ENCODE measurements around the gene CLIC3.

The CLIC3 gene

DNA sequence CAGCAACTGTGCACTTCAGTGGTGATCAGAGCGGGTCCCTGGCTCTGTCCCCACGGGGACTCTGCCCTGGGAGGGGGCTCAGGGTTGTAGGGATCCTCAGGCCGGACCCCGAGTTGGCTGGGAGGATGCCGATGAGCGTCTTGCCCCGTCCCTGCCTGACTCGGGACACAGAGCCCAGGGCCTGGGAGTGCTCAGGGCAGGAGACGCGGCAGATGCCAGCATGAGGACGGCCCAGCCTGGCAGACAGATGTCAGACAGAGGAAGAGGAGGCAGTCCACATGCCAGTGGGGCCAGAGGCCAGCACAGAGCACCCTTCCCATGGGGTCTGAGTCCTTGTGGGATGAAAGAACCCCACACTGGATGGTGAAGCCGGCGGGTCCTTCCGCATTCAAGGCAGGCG is 33.0 kb downstream of the CLIC3 start:
- no peak for DNase-seq

GRCh38 chr9:136962701-136963248 is 33.6 kb downstream of the CLIC3 start:
- no peak for DNase-seq

DNA sequence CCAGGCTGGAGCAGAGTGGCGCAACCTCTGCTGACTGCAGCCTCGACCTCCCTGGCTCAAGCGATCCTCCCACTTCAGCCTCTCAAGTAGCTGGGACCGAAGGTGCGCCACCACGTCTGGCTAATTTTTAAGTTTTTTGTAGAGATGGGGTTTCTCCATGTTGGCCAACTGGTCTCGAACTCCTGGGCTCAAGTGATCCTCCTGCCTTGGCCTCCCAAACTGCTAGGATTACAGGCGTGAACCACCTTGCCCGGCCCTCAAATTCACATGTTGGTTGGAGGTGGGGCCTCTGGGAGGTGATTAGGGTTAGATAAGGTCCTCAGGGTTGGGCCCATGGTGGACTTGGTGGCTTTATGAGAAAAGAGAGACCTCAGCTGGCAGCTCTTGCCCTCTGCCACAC is 34.2 kb downstream of the CLIC3 start:
- DNase-seq: no peak

- no peak for DNase-seq
These were observed 34.9 kb downstream of the CLIC3 start for GRCh38 chr9:136961279-136962065.

GRCh38 chr9:136960938-136961275 is 35.5 kb downstream of the CLIC3 start:
- DNase-seq: no peak

DNA sequence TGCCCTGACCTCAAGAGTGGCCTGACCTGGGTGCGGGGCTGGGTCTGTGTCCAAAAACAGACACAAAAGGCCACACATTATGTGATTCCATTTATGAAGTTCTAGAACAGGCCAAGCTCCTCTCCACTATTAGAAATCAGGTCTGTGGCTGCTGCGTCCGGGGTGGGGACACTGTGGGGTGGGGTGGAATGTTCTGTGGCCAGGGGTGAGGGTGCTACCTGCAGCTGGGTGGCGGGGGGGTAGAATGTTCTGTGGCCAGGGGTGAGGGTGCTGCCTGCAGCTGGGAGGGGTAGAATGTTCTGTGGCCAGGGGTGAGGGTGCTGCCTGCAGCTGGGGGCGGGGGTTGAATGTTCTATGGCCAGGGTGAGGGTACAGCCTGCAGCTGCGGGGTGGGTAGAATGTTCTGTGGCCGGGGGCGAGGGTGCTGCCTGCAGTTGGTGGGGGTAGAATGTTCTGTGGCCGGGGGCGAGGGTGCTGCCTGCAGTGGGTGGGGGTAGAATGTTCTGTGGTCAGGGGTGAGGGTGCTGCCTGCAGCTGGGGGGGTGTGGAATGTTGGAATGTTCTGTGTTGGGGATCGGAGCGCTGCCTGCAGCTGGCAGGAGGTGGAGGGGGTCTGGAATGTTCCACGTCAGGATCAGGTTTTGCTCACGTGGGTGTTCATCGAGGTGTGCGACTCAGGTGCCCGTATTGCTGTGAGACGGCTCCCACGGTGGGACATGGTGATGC is 36.0 kb downstream of the CLIC3 start:
- DNase-seq: no peak

DNA sequence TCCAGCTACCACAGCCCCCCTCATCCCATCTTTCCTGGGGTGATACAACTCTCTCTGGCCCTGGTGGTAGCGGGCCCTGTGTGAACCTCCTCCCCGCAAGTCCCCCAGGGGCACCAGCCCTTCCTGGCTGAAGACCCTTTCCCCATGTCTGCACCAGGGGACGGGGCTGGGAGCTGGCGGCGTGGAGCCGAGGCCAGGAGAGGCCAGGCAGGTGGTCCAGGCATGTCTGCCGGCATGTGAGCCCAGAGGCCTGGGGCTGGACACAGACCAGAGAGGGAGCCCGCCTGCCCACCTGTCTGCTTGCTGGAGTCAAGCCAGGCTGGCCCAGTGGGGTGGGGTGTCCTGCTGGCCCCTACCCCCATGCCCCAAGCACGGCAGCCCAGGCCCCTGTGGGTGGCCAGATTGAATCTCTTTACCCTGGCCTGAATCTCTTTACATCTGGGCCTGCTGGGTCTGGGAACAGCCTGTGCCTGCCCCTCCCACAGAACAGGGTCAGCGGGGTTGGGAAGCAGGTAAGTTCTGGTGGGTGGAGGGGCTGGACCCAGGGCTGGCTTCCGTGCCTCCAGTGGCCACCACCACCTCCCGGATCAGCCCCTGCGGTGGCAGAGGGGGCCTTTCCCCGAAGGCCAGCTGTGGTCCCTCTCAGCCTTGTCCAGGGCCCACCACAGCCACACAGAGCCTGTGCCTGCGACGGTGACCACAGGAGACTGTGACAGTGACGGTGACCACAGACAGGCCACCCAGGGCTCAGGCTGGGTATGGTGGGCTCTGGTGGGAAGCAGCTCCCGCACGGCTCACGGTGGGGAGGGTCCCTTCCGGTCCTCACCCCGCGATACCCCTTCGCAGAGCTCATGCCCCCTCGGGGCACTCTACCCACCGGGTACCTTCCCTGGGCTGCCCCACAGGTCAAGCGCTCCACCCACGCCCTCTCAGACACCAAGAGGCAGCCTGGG is 37.2 kb downstream of the CLIC3 start:
- DNase-seq: no peak

DNA sequence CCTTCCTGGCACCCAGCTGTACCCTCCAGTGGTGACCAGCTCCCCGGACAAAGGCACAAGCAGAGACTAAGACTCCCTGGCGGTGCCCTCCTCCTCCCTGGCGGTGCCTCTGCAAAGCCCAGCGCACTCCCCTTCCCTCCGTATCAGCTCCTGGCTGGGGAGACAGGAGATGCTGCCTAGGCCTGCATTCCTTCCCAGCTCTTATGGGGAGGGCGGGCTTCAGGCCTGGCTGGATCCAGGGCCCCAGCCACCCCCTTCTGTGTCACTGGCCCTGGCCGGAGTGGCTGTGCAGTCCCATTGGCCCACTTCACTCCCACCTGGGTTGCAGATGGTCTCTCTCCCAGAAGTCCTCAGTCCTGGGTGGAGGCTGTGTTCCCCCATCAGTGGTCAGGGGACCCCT is 37.9 kb downstream of the CLIC3 start:
- no peak for DNase-seq

- DNase-seq: no peak
These were observed 38.5 kb downstream of the CLIC3 start for GRCh38 chr9:136957901-136958300.

- DNase-seq: no peak
These were observed 38.9 kb downstream of the CLIC3 start for GRCh38 chr9:136957461-136957860.

GRCh38 chr9:136956604-136957003 is 39.8 kb downstream of the CLIC3 start:
- DNase-seq: no peak

DNA sequence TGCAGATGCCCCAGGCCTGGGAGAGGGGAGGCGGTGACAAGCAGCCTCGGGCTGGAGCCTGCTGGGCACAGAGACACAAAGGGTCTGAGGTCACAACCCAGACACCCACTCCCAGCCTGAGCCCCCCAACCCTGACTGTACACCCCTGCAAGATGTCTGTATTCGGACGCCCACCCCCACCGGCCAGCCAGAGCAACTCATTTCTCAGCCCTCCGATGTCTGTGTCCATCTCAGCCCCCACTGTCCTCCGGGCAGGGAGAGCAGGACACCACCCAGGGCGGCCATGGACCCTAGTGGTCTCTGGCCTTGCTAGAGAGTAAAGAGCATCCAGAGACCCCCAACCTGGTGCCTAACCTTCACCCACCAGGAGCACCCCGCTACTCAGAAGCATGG is 40.4 kb downstream of the CLIC3 start:
- no peak for DNase-seq

DNA sequence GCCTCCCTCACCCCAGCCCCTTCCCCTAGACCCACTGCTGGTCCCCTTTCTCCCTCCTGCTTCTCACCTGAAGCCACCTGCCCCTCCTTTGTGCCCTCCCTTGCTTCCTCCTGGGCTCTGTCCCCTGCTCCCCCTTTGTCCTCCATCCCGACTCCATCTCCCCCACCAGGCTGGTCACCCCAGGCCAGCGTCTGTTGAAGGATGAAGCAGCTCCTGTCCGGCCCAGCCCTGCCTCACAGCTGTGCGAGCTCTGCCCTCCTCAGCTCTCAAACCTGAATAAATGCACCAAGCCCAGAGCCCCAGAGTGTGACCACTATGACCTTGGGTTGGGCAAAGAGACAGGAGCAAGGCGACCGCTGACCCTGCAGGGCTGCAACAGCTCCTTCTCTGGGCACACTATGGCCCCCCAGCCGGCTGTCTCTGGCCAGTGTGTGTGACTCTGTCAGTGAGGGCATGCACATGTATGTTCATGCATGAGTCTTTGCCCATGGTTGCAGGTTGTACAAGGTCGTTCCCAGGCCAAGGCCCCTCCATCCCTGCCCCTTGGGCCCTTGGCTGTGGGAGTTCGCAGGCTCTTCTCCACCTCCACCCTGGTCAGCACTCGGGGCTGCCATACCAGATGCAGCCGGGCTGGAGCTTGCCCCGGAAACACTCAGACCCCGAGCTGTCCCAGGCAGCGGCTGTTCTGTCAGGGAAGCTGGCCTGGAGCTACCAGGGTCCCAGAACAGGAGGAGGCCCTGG is 41.0 kb downstream of the CLIC3 start:
- DNase-seq: no peak

GRCh38 chr9:136954270-136955083 is 41.9 kb downstream of the CLIC3 start:
- no peak for DNase-seq

GRCh38 chr9:136953771-136954269 is 42.5 kb downstream of the CLIC3 start:
- no peak for DNase-seq

- DNase-seq: no peak
These were observed 43.2 kb downstream of the CLIC3 start for GRCh38 chr9:136952876-136953770.

- DNase-seq: no peak
These were observed 44.0 kb downstream of the CLIC3 start for GRCh38 chr9:136952321-136952850.

DNA sequence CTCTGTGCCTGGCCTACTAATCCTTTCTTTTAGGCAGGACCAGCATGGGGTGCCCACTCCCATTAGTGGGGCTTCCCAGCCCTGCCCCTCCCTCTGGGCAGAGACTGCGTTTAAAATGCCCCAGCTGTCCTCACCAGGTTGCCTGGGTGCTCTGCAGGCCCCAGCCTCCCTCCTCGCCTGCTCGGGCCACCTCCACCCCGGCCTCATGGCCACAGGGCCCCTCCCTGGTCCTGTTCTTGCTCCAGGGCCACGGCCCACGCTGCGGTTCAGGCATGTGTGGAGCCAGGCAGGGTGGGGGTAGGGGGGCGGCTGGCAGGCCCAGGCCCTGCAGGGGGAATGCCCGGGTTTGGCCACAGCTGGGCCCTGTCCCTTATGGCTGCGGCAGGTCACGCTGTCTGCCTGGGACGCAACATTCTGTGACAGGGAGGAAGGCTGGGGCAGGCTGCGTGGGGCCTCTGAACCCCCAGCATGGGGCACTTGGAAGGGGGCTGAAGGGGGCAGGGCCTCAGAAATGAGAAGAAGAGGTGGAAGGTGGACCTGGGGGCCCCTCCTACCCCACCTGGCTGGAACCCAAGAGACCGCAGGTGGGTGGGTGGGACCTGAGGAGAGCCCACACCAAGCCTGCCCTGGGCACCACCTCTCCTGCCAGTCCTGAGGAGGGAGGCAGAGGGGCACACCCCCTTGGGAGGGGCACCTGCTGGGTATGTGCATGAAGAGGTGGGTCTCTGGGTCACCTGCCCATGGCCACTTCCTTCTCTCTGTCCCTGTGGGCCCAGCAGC is 44.6 kb downstream of the CLIC3 start, which contains the start of gene LCN12:
LCN12 (plus strand) TSS at position 733 of the 780 bp plus-strand sequence. CDS start 55 bp downstream, outside the sequence.
- DNase-seq: no peak
